Stimulated activated CD4-positive, alpha-beta T cell treated with anti-CD3 and anti-CD28 coated beads, Interleukin-2, amount 100 ng/mL, for 24 hours (primary cell): ENCODE measurements around the gene GREM1.
A peak's percentile ranks its signal among the peaks of the same experiment; 100 is the strongest.

Source experiments
- DNase-seq, 2 donors: peaks; one replicate each; pipeline ENCODE4 v3.0.0-alpha.2; 2020

GREM1 gene

DNA sequence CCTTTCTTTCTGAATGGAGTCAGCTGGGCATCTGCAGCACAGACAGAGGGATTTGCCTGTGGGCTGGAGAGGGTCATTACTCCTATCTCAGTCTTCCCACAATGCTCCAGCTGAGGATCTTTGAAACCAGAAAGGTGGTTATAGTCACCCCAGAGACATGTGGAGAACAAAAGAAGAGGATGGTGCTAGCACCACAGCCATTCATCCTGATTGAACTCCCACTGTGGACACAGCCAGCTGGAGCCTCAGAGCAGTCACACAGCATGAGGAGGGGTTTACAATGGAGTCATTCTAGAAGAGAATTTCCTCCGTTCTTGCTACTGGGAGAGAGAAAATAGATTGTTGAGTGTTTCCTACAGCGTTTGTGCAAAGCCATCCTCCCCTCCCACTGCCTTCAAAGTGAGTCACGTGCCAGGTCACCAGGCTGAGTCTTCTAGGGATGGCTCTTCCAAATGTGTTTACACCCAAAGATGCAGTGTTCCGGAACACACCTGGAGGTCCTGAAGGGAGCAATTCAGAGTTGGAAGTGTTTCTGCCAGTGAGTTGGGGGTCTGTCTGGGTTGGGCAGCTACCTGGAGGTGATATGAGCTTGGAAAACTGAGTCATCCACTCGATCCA lies 18.9 kb upstream of the GREM1 start:
- no peak for DNase-seq

DNA sequence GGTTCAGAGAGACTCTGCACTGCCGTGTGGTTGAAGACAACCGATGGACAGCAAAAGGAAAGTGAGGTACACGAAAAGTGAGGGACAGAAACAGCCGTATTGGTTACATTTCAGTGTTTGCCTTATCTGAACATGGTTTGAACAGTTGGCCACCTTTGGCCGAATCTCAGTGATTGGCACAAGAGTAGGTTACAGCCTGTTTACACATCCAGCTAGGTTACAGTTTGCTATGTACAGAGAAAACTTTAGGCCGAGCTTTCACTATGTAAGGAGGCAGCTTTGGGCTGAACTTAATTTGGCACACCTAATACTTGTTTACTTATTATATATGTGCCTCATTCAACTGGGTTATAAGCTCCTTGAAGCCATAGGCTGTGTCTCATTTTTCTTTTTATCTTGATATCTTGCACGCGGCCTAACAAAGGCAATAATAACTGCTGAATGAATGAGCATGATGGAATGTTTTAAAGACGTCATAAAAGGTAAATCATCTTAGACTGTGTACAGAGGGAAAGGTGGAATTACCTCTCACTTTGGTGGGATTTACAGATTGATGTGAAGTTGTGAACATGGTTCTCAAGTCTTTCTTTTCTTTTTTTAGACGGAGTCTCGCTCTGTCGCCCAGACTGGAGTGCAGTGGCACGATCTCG lies 17.2 kb upstream of the GREM1 start:
- DNase-seq: no peak

DNA sequence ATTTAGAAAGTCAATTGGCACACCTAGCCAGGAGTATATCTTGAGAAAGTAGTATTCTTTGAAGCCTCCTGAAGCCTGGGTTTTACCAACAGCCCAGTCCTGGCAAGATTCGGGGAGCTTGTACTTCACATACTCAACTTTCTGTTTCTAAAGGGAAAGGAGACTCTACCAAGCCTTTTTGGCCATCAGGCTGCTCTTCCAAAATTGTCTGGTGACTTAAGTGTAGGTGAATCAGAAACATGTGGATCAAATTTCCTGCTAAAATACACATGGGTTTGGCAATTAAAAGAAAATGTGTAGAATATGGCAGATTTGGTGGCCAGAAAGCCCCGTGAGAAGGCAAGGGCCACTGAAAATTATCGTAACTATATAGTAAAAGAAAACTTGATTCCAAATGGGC lies 15.9 kb upstream of the GREM1 start:
- DNase-seq: no peak

DNA sequence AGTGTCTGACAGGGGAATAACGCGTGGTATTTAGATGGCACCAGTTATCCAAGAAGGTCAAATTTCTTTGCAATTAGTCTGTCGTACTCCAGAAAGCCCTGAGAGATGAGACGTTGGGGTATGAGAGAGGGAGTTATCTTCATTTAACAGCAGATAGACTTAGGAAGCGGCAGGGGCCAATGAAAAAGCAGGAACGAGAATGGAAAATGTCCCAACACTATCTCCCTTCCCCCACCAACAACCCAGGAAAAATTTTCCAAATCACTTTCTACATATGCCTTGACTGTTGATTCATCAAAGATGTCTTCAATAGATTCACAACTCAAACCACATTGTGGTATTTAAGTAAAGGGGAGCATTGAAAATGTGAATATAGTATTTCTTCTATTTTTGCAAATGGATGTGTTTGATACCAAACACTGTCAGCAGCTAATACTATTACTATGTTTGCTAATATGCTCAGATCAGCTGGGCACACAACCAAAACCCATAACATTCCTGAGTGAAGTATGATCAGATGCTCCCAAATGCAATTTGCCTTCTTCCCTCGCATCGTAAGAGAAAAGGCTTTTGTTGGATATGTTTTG lies 13.3 kb upstream of the GREM1 start:
- DNase-seq: no peak

DNA sequence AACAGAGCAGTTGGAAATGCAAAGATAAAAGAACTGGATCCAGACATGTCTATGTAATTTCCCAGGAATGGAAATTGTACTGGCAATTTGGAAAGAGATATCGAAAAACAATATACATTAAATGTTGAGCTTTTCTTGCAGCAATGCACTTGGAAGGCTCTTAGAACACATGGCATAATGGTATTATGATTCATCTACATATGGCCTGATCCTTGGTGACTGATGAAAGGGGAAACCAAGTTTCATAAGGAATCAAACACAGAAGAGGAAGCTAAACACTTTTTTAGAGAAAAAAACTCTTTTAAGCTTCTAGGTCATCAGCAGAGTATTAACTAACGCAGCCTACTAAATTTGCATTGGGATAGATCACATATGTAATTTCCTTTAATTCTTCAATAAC lies 12.4 kb upstream of the GREM1 start:
- no peak for DNase-seq

DNA sequence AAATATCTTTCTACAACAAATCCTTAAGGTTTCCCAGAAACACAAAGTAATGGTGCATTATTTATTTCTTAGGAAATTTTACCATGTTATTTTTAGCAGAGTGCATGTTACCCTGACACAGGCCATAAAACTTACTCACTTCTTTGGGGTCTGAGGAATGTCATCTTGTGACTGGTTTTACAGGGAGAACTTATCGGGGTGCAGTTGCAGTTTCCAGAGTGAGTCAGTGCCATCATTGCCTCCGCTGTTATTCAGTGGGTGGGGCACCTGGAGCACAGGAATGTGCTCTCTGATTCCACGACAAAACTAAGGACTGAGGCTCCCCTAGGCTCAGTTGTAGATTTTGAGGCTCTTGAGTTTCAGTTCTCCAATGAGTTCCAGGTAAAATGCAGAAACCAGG lies 11.1 kb upstream of the GREM1 start:
- DNase-seq: no peak

DNA sequence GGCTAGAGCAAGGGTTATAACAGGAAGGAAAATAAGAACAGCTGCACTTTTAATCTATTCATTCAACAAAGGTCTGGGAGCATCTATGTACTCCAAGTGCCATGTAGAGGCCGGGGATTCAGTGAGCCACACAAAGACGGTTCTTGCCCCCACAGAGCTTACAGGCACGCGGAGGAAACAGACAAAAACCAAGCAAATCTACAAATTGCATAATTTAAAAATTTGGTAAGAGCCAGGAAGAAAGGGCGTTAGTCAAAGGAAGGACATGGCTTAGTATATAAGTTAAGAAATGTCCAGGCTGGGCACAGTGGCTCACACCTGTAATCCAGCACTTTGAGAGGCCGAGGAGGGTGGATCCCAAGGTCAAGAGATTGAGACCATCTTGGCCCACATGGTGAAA lies 10.4 kb upstream of the GREM1 start:
- DNase-seq: no peak

DNA sequence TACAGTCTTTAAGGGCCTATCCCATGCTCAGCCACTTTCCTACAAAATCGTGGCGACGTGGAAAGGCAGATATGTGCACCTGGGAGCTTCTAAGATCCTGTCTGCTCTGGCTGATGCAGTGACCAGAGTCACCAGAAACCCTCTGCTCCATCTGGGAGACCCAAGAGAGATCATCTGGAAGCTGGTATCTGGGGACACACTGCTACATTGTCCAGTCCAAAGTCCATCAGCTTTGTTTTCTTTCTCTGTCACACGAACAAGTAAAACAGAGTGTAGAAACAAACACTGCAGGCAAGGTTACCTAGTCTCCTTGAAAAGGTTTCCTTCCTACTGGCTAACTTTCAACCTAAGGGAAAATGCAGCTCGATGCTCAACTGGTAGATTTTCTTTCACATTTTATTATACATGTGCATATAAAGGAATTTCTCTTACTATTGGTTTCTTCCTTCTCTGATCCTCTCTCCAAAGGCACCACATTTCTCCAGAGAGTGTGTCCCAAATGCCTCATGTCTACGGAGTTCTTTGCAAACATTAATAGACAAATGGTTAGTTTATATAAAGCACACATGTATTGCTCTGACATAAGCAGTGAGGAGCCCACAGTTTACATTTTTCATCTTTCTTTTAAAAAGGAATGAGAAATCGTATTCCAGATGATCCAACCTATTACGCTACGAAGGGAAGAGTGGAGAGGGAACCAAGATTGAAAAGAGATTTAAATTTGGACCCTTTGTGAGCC lies 8.3 kb upstream of the GREM1 start:
- no peak for DNase-seq

DNA sequence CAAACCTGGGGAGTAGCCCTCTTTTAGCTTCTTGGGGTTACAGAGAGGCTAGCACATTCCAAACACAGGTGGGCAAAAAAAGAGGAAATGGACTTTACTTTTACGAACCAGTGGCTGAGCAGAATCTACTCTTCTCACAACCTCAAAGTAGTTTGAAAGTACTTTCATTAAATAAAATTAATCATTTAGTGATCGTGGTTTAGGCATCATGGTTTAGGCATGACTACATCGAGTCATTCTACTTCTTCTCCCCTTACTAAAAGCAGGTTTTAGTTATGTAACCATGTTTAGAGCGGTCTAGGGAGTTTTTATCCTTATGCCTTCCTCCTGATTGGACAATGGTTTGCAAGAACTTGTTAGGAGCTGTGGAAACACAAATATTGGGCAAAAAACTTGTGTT lies 2.5 kb upstream of the GREM1 start:
- no peak for DNase-seq

DNA sequence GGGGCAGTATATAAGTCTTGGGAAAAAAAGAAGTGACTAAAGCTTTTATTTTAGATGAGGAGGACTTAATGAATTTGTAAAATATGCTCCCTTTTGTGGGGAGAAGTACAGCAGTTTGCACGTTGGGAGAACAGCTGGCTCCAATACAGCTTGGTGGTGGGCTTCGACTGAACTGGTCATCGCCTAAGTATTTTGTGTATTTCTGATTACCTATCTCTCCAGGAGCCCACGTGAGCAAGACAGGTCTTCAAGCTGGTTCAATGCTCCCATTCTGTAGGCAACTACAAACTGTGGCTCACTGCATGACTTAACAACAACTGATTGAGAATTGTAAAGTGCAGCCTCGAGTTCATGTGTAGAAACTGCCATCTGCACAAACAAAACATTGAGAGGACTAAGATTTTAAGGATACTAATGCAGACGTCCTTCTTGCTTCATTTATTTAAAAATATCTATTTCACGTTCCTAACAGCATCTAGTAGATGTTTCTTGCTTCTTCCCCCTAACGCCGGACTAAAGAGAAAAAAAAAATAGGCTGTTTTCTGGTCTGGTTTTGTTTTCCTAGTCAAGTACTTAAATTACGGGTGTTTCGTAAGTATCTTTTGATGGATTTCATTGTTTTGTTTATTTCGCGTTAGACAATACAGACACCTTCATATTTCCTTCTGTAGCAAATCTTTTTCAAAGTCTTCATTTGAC lies 1.4 kb upstream of the GREM1 start:
- DNase-seq: no peak

DNA sequence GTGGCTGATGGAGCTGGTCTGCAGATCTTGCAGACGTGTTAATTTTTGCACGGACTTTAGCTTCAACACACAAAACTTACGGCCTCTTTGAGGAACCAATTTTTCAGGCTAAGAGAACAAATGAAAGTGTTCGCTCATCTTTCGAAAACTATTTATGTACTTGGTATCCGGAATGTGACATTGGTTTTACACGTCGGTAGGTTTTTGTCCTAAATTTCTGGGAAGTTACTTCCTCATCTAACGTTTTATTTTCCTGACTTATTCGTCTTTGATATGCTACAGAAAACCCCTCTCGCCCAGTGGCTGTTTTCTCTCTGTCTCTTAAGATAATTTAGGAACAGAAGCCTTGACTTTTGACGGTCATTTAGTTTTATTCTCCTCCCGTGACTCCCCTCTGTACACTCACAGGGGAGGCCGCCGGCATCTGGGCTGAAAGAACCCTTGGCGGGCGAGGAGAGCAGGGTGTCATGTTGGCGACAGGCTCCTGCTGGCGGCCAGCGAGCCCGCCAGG lies 834 bp upstream of the GREM1 start:
- no peak for DNase-seq

DNA sequence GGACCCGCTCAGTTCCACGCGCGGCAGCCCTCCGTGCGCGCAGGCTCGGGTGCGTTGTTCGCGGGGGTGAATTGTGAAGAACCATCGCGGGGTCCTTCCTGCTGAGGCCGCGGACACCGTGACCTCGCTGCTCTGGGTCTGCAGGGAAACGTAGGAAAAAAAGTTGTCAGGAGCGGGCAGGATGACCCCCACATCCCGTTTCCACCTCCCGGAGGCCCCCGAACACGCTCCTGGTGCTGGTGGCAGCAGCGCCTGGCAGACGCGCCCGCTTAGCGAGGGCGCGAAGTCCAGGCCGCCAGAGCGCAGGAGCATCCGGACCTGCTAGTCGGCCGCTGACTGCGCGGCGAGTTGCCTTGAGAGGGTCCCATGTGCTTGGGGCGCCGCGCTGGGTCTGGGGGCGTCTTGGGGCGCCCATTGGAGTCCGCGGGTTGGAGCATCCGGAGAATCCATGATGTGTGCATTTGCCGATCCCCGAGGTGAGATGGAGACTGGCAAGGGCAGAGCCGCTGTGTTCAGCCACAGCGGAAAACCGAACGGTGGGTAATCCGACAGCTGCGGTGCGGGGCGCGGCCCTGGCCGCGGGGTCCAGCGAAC lies 520 bp downstream of the GREM1 start:
- no peak for DNase-seq

DNA sequence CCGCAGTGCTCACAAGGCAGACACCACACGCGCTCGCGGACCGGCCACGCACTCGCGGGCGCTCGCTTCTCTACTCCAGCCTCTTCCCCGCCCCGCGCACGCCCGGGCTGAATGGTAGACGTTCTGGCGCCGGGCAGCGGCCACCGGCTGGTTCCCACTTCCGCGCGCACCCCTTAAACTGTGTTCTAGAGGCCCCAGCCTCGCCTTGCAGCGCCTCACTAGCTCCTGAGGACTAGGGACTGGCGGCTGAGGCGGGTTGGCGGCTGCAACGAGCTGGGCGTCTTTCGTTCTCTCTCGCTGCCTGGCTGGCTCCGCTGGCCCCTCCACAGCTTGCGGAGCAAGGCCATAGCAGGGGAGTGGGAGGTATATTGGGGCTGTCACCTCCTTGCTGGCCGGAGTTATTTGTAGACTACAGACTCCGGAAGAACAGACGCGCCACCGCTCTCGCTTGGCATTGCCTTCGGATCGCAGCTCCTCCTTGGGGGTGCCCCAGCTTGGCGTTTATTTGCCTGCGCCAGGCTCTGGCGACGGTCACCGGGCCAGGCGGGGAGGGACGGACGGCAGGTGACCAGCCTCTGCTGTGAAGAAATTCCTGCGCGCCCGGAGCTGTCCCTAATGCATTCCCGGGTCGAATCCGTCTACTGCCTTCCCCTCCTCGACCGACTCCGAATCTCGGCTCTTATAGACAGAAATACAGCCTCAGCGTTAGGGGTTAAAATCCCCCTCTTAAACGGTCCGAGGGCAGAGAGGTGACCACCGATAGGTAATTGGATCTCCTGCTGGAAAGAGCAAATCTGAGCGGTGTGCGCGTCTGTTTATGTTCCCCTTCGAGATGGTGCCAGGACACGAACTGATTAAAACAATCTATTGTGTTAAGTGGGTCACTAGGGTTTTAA lies 1.3 kb downstream of the GREM1 start:
- no peak for DNase-seq

DNA sequence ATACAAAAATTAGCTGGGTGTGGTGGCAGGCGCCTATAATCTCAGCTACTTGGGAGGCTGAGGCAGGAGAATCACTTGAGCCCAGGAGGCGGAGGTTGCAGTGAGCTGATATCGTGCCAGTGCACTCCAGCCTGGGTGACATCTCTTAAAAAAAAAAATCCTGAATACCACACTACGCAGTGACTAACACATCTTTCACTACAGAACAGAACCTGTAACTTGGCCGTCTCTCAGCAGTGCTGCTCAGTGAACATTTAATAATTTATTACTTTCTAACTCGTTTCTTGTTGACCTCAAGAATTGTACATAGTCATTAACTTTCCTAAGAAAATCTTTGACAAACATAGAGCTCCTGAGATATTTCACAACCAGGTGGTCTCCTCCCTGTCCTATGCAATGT lies 3.8 kb downstream of the GREM1 start:
- no peak for DNase-seq

DNA sequence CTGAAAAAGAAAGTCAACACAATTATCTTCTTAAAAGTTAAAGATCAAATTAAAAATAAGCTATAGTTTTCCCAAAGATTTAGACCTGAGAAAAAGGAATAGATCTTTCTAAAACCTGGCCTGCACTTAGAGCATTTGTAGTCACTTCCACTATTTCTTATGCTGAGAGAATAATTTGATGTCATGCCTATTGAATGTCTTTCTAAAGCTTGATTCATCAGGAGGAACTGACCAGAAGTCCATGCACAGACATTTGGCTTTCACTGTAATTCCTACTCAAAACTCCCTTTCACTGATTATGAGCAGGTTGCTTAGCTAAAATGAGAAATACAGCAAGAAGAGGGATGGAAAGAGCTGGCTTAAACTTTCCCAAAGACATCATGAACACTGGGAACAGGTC lies 4.3 kb downstream of the GREM1 start:
- DNase-seq: no peak

DNA sequence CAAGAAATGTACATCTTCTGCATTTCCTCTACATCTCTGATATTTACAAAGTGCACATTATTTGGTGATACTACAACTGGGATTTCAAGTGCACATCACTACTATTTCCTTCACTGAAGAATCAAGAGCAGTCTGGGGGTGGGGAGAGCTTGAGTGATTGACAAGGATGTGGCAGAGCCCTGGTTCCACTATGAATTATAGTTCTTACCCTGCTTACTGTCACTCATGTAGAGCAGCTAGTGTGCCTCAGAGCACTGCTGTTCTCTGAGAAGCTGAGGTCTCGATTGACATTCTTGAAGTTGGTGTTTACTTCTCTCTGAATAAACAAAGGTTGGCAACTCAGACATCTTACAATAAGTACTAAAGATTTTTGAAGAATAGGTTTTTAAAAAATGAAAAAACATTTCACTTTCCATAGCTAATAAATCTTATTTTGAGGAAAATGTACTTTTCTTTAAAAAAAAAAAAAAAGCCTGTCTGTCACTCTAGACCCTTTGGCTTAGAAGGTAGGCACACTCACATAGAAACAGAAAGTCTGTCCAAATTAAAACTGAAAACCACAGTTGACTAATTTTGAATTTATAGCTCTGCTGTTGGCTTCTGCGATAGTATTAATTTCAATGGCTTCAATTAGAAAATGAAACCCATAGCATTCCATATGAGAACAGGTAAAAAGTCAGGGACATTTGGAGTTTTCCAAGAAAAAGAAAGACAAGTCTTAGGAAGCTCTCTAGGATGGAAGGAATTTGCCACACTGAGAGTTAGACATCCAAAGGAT lies 5.6 kb downstream of the GREM1 start:
- DNase-seq: no peak

DNA sequence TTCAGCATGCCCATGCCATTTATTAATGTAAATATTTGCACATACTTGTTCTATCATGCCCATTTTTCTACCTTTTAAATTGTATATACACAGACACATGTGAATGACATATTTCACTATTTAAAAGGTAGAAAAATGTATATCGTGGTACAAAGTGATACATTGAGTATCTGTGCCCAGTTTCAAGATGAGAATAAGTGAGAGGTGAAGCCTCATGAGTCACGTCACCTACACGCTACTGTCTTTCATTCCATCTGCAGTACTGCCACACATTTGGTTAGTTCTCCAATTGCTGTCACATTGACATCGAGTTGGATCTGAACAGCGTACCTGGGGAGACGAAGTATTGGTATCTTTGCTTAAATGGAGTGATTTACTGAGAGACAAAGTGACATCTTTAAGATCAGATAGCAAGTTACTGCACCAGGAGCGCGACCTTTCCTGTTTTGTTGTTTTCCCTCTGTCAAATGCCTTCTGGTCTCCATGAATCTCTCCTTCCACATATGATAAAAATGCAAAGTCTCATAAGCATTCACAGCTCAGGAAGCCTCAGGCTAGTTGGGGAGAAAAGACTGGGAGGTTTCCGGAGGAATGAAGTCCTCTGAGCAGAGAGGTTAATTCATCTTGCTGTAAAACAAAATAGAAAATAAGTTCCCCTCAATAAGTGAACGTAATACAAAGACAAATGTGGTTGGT lies 12.0 kb downstream of the GREM1 start:
- DNase-seq: no peak

DNA sequence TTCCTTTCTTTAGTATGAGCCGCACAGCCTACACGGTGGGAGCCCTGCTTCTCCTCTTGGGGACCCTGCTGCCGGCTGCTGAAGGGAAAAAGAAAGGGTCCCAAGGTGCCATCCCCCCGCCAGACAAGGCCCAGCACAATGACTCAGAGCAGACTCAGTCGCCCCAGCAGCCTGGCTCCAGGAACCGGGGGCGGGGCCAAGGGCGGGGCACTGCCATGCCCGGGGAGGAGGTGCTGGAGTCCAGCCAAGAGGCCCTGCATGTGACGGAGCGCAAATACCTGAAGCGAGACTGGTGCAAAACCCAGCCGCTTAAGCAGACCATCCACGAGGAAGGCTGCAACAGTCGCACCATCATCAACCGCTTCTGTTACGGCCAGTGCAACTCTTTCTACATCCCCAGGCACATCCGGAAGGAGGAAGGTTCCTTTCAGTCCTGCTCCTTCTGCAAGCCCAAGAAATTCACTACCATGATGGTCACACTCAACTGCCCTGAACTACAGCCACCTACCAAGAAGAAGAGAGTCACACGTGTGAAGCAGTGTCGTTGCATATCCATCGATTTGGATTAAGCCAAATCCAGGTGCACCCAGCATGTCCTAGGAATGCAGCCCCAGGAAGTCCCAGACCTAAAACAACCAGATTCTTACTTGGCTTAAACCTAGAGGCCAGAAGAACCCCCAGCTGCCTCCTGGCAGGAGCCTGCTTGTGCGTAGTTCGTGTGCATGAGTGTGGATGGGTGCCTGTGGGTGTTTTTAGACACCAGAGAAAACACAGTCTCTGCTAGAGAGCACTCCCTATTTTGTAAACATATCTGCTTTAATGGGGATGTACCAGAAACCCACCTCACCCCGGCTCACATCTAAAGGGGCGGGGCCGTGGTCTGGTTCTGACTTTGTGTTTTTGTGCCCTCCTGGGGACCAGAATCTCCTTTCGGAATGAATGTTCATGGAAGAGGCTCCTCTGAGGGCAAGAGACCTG lies 13.2 kb downstream of the GREM1 start:
- DNase-seq: peak in 1 of 2 donors; percentile 30

DNA sequence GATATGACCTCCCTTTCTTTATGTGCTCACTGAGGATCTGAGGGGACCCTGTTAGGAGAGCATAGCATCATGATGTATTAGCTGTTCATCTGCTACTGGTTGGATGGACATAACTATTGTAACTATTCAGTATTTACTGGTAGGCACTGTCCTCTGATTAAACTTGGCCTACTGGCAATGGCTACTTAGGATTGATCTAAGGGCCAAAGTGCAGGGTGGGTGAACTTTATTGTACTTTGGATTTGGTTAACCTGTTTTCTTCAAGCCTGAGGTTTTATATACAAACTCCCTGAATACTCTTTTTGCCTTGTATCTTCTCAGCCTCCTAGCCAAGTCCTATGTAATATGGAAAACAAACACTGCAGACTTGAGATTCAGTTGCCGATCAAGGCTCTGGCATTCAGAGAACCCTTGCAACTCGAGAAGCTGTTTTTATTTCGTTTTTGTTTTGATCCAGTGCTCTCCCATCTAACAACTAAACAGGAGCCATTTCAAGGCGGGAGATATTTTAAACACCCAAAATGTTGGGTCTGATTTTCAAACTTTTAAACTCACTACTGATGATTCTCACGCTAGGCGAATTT lies 14.9 kb downstream of the GREM1 start:
- DNase-seq: no peak
